ENCODE results near the gene TSHZ1.

GRCh38 chr18:75198036-75198435 is 12.6 kb upstream of the TSHZ1 start:
- TF ChIP-seq EZH2phosphoT487 (IDR thresholded peaks at IDR 0.05; ENCODE audit: insufficient read depth, low read depth): no peak
- TF ChIP-seq EZH2 (IDR thresholded peaks at IDR 0.05; ENCODE audit: insufficient read depth, poor library complexity, severe bottlenecking): no peak
